ENCODE measurements around the gene IFIT1.
"Not testable (repeated sequence)": the region's sequence is repeated elsewhere in the genome, so short reads cannot be mapped to it uniquely, and the experiment has no call there.

Gene IFIT1

DNA sequence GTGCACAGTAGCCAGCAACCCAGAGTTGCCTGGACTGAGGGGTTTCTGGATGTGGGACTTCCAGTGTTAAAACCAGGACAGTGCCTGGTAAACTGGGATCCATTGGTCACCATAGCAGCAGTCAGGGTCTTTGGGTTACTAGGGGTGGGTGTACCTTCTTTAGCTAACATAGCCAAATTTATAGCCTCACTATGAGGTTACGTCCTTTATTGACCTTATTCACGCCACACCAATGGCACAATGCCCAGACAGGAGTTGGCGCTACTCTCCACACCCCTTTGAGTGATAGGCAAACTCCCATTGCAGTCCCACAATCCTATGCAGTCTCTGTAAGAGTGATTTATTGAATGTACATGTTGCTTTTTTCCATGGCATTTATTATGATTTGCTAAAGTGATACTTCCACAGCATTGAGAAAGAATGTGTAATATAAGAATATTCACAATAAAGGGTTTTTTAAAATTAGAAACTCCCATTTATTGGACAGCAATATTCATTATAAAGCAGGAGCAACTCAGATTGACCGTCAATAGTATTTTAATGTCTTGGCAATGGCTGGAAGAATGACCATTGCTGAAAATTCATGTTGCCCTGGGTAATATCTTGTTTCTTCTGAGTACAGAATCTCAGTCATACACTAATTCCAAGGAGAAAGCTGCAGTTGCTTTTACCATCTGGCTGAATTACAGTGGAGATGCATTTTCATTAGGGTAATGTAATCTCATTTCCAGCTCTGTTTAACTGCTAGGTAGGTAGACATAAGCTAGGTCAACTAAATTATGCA is 48.0 kb downstream of the IFIT1 start:
- no peak for DNase-seq (ENCODE audit: low read depth in 3 of 3)

DNA sequence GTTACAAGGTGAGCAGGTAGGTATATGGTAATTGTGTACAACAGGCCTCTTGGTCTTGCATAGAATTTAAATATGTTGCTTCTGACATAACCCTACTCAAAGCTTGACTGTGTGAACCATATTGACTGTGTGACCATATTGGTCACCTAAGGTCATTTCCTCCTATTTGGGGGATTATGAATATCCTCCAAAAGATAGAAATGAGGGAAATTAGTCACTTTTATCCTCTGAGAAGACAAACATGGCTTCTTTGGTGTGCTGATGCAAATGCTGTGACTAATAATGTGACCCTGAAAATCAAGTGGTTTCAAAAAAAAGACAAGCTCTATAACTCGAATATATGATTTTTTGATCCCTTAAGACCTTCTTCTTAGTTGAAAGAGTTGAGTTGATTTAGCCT is 49.9 kb downstream of the IFIT1 start:
- no peak for DNase-seq (ENCODE audit: low read depth in 3 of 3)

DNA sequence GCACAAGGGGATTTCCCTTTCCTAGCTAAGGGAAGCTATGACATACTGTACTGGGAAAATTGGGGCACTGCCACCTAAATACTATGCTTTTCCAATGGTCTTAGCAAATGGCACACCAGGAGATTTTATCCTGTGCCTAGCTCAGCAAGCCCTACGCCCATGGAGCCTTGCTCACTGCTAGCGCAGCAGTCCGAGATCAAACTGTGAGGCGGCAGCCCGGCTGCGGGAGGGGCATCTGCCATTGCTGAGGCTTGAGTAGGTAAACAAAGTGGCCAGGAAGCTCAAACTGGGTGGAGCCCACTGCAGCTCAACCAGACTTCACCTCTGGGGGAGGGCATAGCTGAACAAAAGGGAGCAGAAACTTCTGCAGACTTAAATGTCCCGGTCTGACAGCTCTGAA is 52.4 kb downstream of the IFIT1 start:
- DNase-seq (ENCODE audit: low read depth in 3 of 3): not testable (repeated sequence)

- DNase-seq (ENCODE audit: low read depth in 3 of 3): no peak
These were observed 58.5 kb downstream of the IFIT1 start for GRCh38 chr10:89450901-89451300.

DNA sequence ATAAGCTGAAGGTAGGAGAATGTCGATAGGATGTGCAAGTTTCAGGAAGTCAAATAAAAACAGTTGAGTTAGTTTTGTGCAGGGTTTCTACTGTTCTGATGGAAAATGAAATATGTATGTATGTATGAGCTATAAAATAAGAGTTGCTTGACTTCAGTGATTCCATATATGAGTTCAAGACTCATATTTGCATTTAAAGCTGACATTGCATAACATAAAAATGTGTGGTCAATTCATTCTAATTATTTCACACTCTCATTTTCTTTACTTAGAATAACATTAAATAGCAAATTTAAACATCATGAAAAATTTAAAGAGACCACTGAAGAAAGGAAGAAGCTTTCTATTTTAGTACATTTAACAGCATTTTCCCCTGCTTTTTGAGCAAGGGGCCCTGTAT is 59.8 kb downstream of the IFIT1 start:
- DNase-seq (ENCODE audit: low read depth in 3 of 3): no peak

DNA sequence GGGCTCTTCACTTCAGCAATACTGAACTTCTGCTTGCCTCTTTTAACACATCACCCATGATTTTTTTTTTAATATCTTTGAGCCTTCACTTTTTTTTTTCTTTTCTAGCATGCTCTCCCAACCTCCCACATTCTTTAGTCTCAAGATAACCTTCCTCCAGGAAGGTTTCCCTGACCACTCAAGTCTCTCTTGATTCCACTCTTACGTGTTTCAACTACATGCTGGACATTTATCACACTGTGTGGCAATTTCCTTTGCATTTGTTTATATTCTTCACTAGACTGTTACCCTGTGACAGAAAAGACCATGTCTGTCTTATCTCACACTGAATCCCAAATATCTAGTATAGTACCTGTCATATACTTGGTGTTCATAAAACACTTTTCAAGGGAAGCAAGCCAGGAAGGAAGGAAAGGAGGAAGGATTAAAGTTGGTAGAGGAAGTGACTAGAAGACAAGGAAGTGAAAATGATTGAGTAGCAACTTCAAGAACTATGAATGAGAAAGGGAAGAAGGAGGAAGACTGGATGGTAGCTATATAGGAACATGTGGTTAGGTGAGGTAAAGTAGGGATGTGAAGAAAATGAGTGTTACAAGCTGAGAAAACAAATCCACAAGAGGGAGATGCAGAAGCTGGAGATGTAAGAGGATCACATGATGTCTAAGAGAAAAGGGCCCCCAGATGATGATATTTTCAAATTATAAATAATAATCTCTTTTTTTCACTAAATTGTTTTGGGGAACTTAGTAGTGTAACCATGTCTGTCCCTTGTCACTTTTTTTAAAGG is 62.3 kb downstream of the IFIT1 start:
- DNase-seq (ENCODE audit: low read depth in 3 of 3): no peak
